ENCODE data around the gene LRRC32.

GRCh38 chr11:76713499-76713898, 43.0 kb upstream of the LRRC32 start:
- no peak for TF ChIP-seq CTCF (IDR thresholded peaks at IDR 0.05)
- no peak for TF ChIP-seq POLR2A (IDR thresholded peaks at IDR 0.05)

Data from adrenal gland (tissue), 5 donors.